GM12878 (cell line): Measurements from ENCODE around the gene MED4. TPM values are rescaled to one million over a fixed set of nuclear protein-coding genes. Genes with fewer than 3 reads are reported as not detected.

Experiments
- ATAC-seq: fragments of 200-7000 bp; cut with Tn5 transposase; 3 replicates; pipeline ENCODE4 v1.9.1; 2020; ENCODE audit warnings: mild to moderate bottlenecking, moderate library complexity
- BruUV-seq: library from RNA; stranded (reverse); fragments of 400-500 nt; replicated peaks from 2 replicates; lab custom pipeline; 2021; lab: Mats Ljungman, UMichigan
- CTCF ChIA-PET: fragments of 300-600 bp; sonication (Branson Sonifier 250); formaldehyde crosslinking; extraction: SDS; loops from one replicate; lab custom pipeline; 2021; ENCODE audit warnings: inconsistent platforms; lab: Yijun Ruan, JAX
- POLR2A ChIA-PET: fragments of 350-600 bp; formaldehyde crosslinking; extraction: SDS; loops from one replicate; lab custom pipeline; 2021; ENCODE audit warnings: inconsistent platforms; lab: Charles Lee
- RAD21 ChIA-PET: fragments of 300-600 bp; sonication (Branson Sonifier 250); formaldehyde crosslinking; loops from one replicate; lab custom pipeline; 2023; ENCODE audit warnings: antibody characterized with exemption; ENCODE audit not compliant: unreplicated experiment; lab: Charles Lee
- SMC1A ChIA-PET: fragments of 300-600 bp; sonication (Branson Sonifier 250); formaldehyde crosslinking; loops from one replicate; lab custom pipeline; 2023; ENCODE audit not compliant: unreplicated experiment, uncharacterized antibody; lab: Charles Lee
- DNase-seq: peaks from one replicate; pipeline ENCODE4 v3.0.0-alpha.2; 2011; ENCODE audit warnings: low read depth, low spot score
- FAIRE-seq: peaks from 3 replicates; lab custom pipeline; 2011; peaks lifted over from hg19 to GRCh38; lab: Jason Lieb, UNC
- H2AFZ ChIP-seq: 2 replicates; pipeline ENCODE4 v1.6.0; 2011; ENCODE audit warnings: low read depth, low read length, control low read depth; ENCODE audit not compliant: control insufficient read depth
- H3K27ac ChIP-seq: 2 replicates; pipeline ENCODE4 v1.5.1; 2011; ENCODE audit warnings: control low read depth; ENCODE audit not compliant: control insufficient read depth, insufficient read depth
- H3K27me3 ChIP-seq, 2 experiments: replicated peaks in 1 of 2; 2 replicates each; pipeline versions ENCODE4 v1.6.0 to v1.6.1; 2011; ENCODE audit warnings: low read length in 1 of 2; ENCODE audit not compliant: control insufficient read depth in 2 of 2, insufficient read depth in 2 of 2
- H3K36me3 ChIP-seq, 2 experiments: 2 replicates each; pipeline ENCODE4 v1.5.1; 2011; ENCODE audit warnings: low read length in 1 of 2; ENCODE audit not compliant: control insufficient read depth in 2 of 2, insufficient read depth in 2 of 2
- H3K4me1 ChIP-seq: 2 replicates; pipeline ENCODE4 v1.6.1; 2011; ENCODE audit warnings: mild to moderate bottlenecking, low read length, moderate library complexity, mixed read lengths; ENCODE audit not compliant: control insufficient read depth, insufficient read depth
- H3K4me2 ChIP-seq: 2 replicates; pipeline ENCODE4 v1.6.0; 2011; ENCODE audit warnings: control low read depth; ENCODE audit not compliant: control insufficient read depth, insufficient read depth
- H3K4me3 ChIP-seq: fragments of 200-600 bp; sonication (generic); 2 replicates; pipeline ENCODE4 v1.5.1; 2016
- H3K79me2 ChIP-seq: 2 replicates; pipeline ENCODE4 v1.6.0; 2011; ENCODE audit warnings: low read length; ENCODE audit not compliant: control insufficient read depth, insufficient read depth
- H3K9ac ChIP-seq: 2 replicates; pipeline ENCODE4 v1.8.0; 2011; ENCODE audit warnings: low read length, control low read depth, mixed read lengths; ENCODE audit not compliant: control insufficient read depth, insufficient read depth
- H3K9me3 ChIP-seq: replicated peaks from 3 replicates; pipeline ENCODE4 v1.5.1; 2011; ENCODE audit warnings: mild to moderate bottlenecking, low read length; ENCODE audit not compliant: control insufficient read depth, insufficient read depth
- H4K20me1 ChIP-seq: 2 replicates; pipeline ENCODE4 v1.6.0; 2011; ENCODE audit not compliant: control insufficient read depth, insufficient read depth
- CHD2 ChIP-seq: IDR thresholded peaks from 2 replicates; pipeline ENCODE4 v1.6.1; 2011; ENCODE audit warnings: low read depth, low read length, improper control_type of control experiment, borderline replicate concordance
- CREM ChIP-seq: IDR thresholded peaks from 2 replicates; pipeline ENCODE4 v1.6.1; 2014; ENCODE audit warnings: antibody characterized with exemption, low read depth
- EP300 ChIP-seq, 2 experiments: fragments of 150-350 bp in 1 of 2; IDR thresholded peaks; 2 replicates each; pipeline ENCODE4 v1.6.1; 2011 to 2012; ENCODE audit warnings: low read depth in 2 of 2, low read length in 2 of 2, borderline replicate concordance in 1 of 2, improper control_type of control experiment in 1 of 2, inconsistent platforms in 1 of 2; ENCODE audit not compliant: control insufficient read depth in 1 of 2
- GATAD2B ChIP-seq: fragments of 450-650 bp; conservative IDR thresholded peaks from 2 replicates; pipeline ENCODE4 v1.6.1; 2017; ENCODE audit warnings: low read depth, mild to moderate bottlenecking, moderate library complexity
- HDGF ChIP-seq: fragments of 450-650 bp; IDR thresholded peaks from 2 replicates; pipeline ENCODE4 v1.6.1; 2016; ENCODE audit warnings: antibody characterized with exemption
- JUNB ChIP-seq: IDR thresholded peaks from 2 replicates; pipeline ENCODE4 v1.6.1; 2016; ENCODE audit warnings: antibody characterized with exemption, mild to moderate bottlenecking
- LARP7 ChIP-seq: fragments of 450-650 bp; IDR thresholded peaks from 2 replicates; pipeline ENCODE4 v1.6.1; 2017; ENCODE audit warnings: mild to moderate bottlenecking
- NFYA ChIP-seq: IDR thresholded peaks from 2 replicates; pipeline ENCODE4 v1.6.1; 2011; ENCODE audit warnings: low read depth, mild to moderate bottlenecking, low read length, improper control_type of control experiment, borderline replicate concordance
- PBX3 ChIP-seq: IDR thresholded peaks from 2 replicates; pipeline ENCODE4 v1.6.1; 2011; ENCODE audit warnings: mild to moderate bottlenecking, low read depth, low read length, moderate library complexity; ENCODE audit not compliant: insufficient replicate concordance
- POU2F2 ChIP-seq: IDR thresholded peaks from 3 replicates; pipeline ENCODE4 v1.6.1; 2011; ENCODE audit warnings: low read depth, mild to moderate bottlenecking, low read length, borderline replicate concordance
- REST ChIP-seq: IDR thresholded peaks from 2 replicates; pipeline ENCODE4 v1.6.1; 2012; ENCODE audit warnings: mild to moderate bottlenecking, low read depth, low read length
- SIN3A ChIP-seq: IDR thresholded peaks from 2 replicates; pipeline ENCODE4 v1.6.1; 2012; ENCODE audit warnings: low read depth, low read length, improper control_type of control experiment
- SMARCA5 ChIP-seq: fragments of 450-650 bp; IDR thresholded peaks from 2 replicates; pipeline ENCODE4 v1.6.1; 2017; ENCODE audit warnings: mild to moderate bottlenecking
- SREBF2 ChIP-seq: IDR thresholded peaks from 2 replicates; pipeline ENCODE4 v1.6.1; 2012; ENCODE audit warnings: mild to moderate bottlenecking, low read length
- ZNF217 ChIP-seq: fragments of 450-650 bp; IDR thresholded peaks from 2 replicates; pipeline ENCODE4 v1.6.1; 2017; ENCODE audit warnings: antibody characterized with exemption, mild to moderate bottlenecking
- ZZZ3 ChIP-seq: IDR thresholded peaks from 2 replicates; pipeline ENCODE4 v1.6.1; 2011; ENCODE audit warnings: low read depth; ENCODE audit not compliant: control insufficient read depth, insufficient read length
- WGBS: methylation state at CpG from one replicate; pipeline ENCODE4 v1.1.6; 2016; ENCODE audit warnings: low lambda C conversion rate; ENCODE audit not compliant: insufficient replicate concordance, insufficient coverage; ENCODE audit errors: missing lambda C conversion rate; 5-methylcytosine and 5-hydroxymethylcytosine counted together
- in situ Hi-C: fragments of 300-500 bp; cut with MboI; formaldehyde crosslinking; loops from 9 replicates; pipeline ENCODE4 v1.14.3; 2018; ENCODE audit warnings: mixed read lengths
- intact Hi-C: fragments of 100-400 bp; cut with micrococcal nuclease; formaldehyde crosslinking; loops from one replicate; pipeline ENCODE4 v1.14.2; 2022; ENCODE audit not compliant: unreplicated experiment
- polyA plus RNA-seq, 11 experiments: library from polyadenylated mRNA; depleted of rRNA in 4 of 11; unstranded in 6 of 11; stranded (reverse) in 5 of 11; fragments of >200 nt; fragmentation: Nextera tagmentation in 4 of 11; fragmentation: Illumina TruSeq in 1 of 11; extraction: Ambion mirVana in 4 of 11; extraction: Trizol in 1 of 11; gene quantifications; 1 replicate in 1 of 11; 2 replicates in 10 of 11; pipeline versions ENCODE4 v1.2.1 to v1.2.3, GENCODE V29; 2011 to 2016; ENCODE audit warnings: inconsistent platforms in 2 of 11, missing spikeins in 2 of 11, low read depth in 1 of 11
- total RNA-seq, 4 experiments: library from RNA; depleted of rRNA in 3 of 4; stranded (reverse); fragments of >200 nt in 3 of 4; fragmentation: Illumina TruSeq in 1 of 4; extraction: Trizol in 1 of 4; gene quantifications; 2 replicates each; pipeline versions ENCODE4 v1.2.1 to v1.2.3, GENCODE V29; 2013 to 2021
- TF ChIP-seq, protein P1 (sequence below): fragments of 450-650 bp; IDR thresholded peaks from 2 replicates; pipeline ENCODE4 v1.6.1; 2017; ENCODE audit warnings: borderline replicate concordance
- TF ChIP-seq, protein P2 (sequence below): fragments of 150-350 bp; IDR thresholded peaks from 2 replicates; pipeline ENCODE4 v1.6.1; 2014; ENCODE audit warnings: mild to moderate bottlenecking, low read depth, low read length

Gene MED4
- total and polyA plus RNA-seq, 10 of the 15 experiments (the other 5 are each of a cell fraction or from before 2014, with no cell fraction given), result 31.5 to 117 (median 87.4) TPM

DNA sequence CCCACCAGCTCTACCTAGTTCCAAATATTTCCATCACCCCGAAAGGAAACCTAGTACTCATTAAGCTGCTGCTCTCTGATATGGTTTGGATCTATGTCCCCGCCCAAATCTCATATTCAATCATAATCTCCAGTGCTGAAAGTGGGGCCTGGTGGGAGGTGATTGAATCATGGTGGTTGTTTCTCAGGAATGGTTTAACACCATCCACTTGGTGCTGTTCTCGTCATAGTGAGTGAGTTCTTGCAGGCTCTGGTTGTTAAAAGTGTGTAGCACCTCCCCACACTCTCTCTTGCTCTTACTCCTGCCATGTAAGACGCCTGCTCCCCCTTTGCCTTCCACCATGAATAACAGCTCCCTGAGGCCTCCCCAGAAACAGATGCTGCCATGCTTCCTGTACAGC lies 43.4 kb upstream of the MED4 start:
- no peak overlapping the region for H2AFZ ChIP-seq
- BruUV-seq, result no TSS peak
- TF ChIP-seq SMARCA5 (no peak), ZNF217 (no peak), CHD2 (no peak), SREBF2 (no peak), PBX3 (no peak), REST (no peak), JUNB (no peak), ZZZ3 (no peak), SIN3A (no peak), LARP7 (no peak), GATAD2B (no peak), CREM (no peak), POU2F2 (no peak), EP300 (IDR thresholded peaks at IDR 0.05; ENCODE audit: borderline replicate concordance in 1 of 2, control insufficient read depth in 1 of 2, low read depth in 2 of 2, low read length in 2 of 2) (no peak), HDGF (no peak), NFYA (no peak)
- TF ChIP-seq, protein P1, sequence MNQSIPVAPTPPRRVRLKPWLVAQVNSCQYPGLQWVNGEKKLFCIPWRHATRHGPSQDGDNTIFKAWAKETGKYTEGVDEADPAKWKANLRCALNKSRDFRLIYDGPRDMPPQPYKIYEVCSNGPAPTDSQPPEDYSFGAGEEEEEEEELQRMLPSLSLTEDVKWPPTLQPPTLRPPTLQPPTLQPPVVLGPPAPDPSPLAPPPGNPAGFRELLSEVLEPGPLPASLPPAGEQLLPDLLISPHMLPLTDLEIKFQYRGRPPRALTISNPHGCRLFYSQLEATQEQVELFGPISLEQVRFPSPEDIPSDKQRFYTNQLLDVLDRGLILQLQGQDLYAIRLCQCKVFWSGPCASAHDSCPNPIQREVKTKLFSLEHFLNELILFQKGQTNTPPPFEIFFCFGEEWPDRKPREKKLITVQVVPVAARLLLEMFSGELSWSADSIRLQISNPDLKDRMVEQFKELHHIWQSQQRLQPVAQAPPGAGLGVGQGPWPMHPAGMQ, result no peak
- TF ChIP-seq, protein P2, sequence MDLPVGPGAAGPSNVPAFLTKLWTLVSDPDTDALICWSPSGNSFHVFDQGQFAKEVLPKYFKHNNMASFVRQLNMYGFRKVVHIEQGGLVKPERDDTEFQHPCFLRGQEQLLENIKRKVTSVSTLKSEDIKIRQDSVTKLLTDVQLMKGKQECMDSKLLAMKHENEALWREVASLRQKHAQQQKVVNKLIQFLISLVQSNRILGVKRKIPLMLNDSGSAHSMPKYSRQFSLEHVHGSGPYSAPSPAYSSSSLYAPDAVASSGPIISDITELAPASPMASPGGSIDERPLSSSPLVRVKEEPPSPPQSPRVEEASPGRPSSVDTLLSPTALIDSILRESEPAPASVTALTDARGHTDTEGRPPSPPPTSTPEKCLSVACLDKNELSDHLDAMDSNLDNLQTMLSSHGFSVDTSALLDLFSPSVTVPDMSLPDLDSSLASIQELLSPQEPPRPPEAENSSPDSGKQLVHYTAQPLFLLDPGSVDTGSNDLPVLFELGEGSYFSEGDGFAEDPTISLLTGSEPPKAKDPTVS, result no peak
- no peaks in the 10 kb centered on the region for H3K9me3 ChIP-seq
- H4K20me1 ChIP-seq, result no peaks in the 10 kb centered on the region
- ChIA-PET SMC1A (interaction anchor here (0.7 kb wide), 1 partner anchor 81 kb away, joined by 3 read pairs; no protein-coding TSS in a partner anchor), POLR2A (no interaction called here), CTCF (no interaction called here), RAD21 (no interaction called here)
- H3K4me1 ChIP-seq, result no peaks in the 10 kb centered on the region
- peaks cover 0 to 6% of the 10 kb centered on the region in 2 experiments; a peak in 1 of 4 replicates for H3K27me3 ChIP-seq
- no peak for FAIRE-seq
- WGBS, result 27% methylated on average over 4 of the region's 4 CpGs
- no peak overlapping the region for H3K27ac ChIP-seq
- in situ Hi-C loops, result no loop called here
- H3K9ac ChIP-seq, result no peak overlapping the region
- H3K4me3 ChIP-seq, result no peak overlapping the region
- no peak overlapping the region for H3K4me2 ChIP-seq
- DNase-seq, result no peak
- no peak for ATAC-seq
- intact Hi-C loops, result no loop called here
- no peaks in the 10 kb centered on the region for H3K79me2 ChIP-seq
- no peaks in the 10 kb centered on the region for H3K36me3 ChIP-seq
